GM12801 (cell line): ENCODE results near the gene AHDC1.

Source experiments
- CTCF ChIP-seq: IDR thresholded peaks from one replicate; pipeline ENCODE4 v1.5.1; 2011; ENCODE audit warnings: control low read depth; ENCODE audit not compliant: insufficient read length; ENCODE audit errors: extremely low read depth

Gene AHDC1

DNA sequence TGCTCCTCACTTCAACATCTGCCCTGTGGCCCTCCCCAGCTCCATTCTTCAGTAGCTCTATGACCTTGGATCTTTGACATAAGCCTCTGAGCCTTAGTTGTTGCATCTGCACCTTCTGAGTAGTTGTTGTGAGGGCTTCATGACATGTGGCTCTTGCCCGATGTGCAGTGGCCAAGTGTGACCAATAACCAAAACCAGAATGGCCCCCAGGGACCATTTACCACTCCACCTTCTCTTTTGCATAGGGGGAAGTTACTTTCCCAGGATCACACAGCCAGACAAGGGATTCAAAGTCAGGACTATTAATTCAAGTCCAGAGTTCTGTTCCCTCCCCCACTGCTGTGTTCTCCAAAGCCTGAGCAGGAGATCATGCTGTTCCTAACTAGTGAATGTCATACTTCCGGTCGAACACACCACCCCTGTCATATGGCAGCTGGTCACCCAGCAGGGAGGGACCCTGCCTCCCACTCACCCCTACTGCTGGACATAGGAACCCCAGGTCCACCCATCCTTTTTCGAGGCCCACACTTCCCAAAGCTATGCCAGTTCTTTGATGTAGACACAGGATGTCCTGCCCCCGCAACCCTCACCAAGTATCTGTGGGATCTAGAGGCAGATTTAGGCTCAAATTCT is 27.0 kb upstream of the AHDC1 start:
- no peak for TF ChIP-seq CTCF

- TF ChIP-seq CTCF: no peak
Observed at GRCh38 chr1:27628712-27629111, 24.8 kb upstream of the AHDC1 start.

DNA sequence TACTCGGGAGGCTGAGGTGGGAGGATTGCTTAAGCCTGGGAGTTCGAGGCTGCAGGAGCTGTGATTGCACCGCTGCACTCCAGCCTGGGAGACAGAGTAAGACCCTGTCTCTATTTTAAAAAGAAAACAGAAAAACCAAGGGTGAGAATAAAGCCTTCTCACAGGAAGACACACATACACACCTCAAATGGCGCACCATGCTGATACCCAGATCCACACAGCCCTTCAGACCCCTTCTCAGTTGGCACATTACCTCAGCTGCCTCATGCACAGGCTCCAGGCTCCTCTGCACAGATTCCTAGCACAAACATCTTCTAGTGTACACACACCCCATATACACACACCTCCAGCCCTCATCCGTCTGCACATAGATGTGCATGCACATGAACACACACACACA is 23.1 kb upstream of the AHDC1 start:
- TF ChIP-seq CTCF: no peak

DNA sequence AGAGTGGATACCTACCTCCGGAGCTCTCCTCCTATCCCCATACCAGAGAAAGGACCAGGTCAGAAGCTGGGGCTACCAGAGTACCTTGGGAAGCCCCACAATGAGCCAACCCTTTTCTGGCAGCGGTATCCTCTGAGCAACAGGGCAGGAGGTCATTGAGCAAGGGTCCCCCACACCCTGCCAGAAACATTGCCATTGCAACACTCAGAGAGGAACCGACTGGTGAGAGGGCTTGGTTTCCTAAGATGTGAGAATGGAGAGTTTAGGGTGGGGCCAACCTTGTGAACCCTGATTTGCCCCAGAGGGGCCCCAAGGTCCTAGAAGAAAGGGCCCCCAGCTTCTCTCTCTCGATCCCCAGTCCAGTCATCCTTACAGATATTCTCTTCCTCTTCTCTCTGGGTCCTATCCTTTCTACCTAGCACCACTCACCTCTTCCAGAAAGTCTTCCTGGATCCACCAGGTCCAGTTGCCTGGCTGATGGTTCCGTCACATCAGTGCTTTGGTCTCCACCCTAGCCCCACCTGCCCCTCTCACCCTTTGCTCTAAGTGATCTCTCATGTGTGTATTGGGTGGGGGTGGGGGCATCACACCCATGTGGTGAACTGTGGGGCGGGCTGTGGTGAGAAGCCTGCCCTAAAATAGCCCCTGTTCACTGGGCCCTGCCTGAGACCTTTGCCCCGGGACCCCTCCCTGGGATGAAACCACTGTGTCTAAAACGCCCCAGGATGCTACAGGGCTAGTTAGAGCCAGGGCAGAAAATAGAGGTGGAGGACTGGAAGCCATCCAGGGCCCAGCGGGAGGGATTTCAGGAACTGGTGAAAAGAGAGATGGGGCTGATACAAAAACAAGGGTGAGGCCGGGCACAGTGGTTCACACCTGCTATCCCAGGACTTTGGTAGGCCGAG is 22.3 kb upstream of the AHDC1 start:
- TF ChIP-seq CTCF: no peak

- no peak for TF ChIP-seq CTCF
Observed at GRCh38 chr1:27624467-27625178, 20.7 kb upstream of the AHDC1 start.

DNA sequence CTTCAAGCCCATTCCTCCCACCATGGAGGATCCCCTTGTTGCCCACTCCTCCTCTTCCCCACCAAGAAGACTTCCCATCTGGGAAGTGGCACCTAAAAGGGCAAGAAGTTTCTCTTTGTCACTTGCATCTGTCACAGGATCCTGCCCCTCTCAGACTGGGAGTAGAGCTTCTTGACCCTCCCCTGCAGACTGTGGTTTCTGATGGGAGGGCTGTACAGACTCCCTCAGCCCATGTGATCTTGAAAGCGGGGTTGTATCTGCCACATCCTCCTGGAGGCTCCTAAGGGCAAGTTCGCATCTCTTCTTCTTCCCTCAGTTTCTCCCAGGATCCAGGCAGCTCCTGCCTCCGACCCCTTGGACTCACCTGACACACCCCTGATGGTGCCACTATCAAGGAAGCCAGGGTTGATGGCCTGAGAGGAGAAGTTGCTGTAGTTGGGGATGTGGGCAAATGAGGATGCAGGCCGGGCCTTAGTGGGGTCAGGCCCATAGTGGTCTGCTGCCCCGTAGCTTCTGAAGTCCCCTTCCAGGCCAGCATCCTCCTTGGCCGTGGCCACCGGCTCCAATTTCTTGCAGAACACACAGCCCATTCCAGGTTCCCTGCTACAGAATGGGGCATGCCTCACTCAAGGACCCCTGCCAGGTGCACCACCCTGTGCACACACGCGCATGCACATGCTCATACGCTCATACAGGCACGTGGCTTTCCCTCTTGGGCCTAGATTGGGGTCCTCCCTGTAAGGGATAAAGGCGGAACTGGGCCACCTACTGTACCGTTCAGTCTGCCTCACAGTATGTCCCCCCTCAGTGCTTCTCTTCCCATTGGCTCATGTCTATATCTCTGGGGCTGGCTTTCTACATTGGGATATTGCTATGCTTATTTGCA is 19.6 kb upstream of the AHDC1 start:
- TF ChIP-seq CTCF: no peak
